Colonic mucosa (tissue), 4 donors: ENCODE results near the gene PHACTR3. TPM values are rescaled to one million over a fixed set of nuclear protein-coding genes. Genes with fewer than 3 reads are reported as not detected.

ENCODE experiments used
- DNase-seq: peaks from one replicate; pipeline ENCODE4 v3.0.0-alpha.2; 2020
- H3K27ac ChIP-seq: fragments of 200-600 bp; one replicate; pipeline ENCODE4 v1.8.0; 2021
- H3K27me3 ChIP-seq: fragments of 200-600 bp; one replicate; pipeline ENCODE4 v1.8.0; 2021
- H3K36me3 ChIP-seq: fragments of 200-600 bp; one replicate; pipeline ENCODE4 v1.8.0; 2021
- H3K4me1 ChIP-seq: fragments of 200-600 bp; one replicate; pipeline ENCODE4 v1.8.0; 2021; ENCODE audit warnings: mild to moderate bottlenecking
- H3K4me3 ChIP-seq: fragments of 200-600 bp; one replicate; pipeline ENCODE4 v1.8.0; 2021
- H3K9ac ChIP-seq, 2 donors: one replicate each; pipeline ENCODE4 v1.7.0; 2013; ENCODE audit warnings: control low read depth in 2 of 2, low read depth in 2 of 2, low read length in 2 of 2
- H3K9me3 ChIP-seq: fragments of 200-600 bp; one replicate; pipeline ENCODE4 v1.8.0; 2021
- intact Hi-C: fragments of 100-400 bp; cut with DNase I; formaldehyde crosslinking; loops from one replicate; pipeline ENCODE4 v1.14.1; 2022
- total RNA-seq, 2 donors: library from RNA; stranded (reverse); fragmentation: NEBNext Ultra II Directional in 1 of 2; extraction: Animal tissue kit (Norgen Biotek cat#: 25700) in 1 of 2; gene quantifications; one replicate each; pipeline ENCODE4 v1.2.1, GENCODE V29; 2021
- TF ChIP-seq, protein P1 (sequence below): fragments of 200-600 bp; IDR thresholded peaks from one replicate; pipeline ENCODE4 v1.8.0; 2022; ENCODE audit warnings: antibody characterized with exemption, mild to moderate bottlenecking
- donor health status: healthy.
- donor health status: DM: no; HTN: no; CAD: no.
- donor health status: DM: no; HTN: no; CAD: no.

PHACTR3 gene
- total RNA-seq, 2 donors from 2014 or later, result 0.44 to 0.53 TPM

DNA sequence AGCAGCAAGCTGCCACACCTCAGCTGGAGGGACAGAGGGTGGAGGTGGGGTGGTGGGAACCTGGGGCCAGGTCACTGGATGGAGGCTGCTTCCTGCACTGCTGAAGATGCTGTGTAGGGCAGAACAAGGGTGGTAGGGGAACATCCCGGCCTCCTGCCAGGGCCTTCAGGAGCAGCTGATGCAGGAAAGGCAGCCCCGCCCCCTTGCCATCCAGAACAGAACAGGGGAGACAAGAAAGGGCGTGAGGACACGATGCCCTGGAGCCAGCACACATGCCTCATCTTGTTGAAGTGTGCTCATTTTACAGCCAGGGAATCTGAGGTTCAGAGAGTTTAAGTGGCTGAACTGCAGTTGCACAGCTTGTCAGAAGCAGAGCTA lies 43.1 kb upstream of the PHACTR3 start:
- DNase-seq, result no peak
- no peak overlapping the region for H3K27ac ChIP-seq
- H3K9me3 ChIP-seq, result no peaks in the 10 kb centered on the region
- no peaks in the 10 kb centered on the region for H3K4me1 ChIP-seq
- H3K4me3 ChIP-seq, result no peak overlapping the region
- TF ChIP-seq, protein P1, sequence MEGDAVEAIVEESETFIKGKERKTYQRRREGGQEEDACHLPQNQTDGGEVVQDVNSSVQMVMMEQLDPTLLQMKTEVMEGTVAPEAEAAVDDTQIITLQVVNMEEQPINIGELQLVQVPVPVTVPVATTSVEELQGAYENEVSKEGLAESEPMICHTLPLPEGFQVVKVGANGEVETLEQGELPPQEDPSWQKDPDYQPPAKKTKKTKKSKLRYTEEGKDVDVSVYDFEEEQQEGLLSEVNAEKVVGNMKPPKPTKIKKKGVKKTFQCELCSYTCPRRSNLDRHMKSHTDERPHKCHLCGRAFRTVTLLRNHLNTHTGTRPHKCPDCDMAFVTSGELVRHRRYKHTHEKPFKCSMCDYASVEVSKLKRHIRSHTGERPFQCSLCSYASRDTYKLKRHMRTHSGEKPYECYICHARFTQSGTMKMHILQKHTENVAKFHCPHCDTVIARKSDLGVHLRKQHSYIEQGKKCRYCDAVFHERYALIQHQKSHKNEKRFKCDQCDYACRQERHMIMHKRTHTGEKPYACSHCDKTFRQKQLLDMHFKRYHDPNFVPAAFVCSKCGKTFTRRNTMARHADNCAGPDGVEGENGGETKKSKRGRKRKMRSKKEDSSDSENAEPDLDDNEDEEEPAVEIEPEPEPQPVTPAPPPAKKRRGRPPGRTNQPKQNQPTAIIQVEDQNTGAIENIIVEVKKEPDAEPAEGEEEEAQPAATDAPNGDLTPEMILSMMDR, result no peak
- H3K9ac ChIP-seq, result no peak overlapping the region
- intact Hi-C loops, result no loop called here
- H3K36me3 ChIP-seq, result no peaks in the 10 kb centered on the region
- no peaks in the 10 kb centered on the region for H3K27me3 ChIP-seq

- no peaks in the 10 kb centered on the region for H3K27me3 ChIP-seq
- H3K9me3 ChIP-seq, result no peaks in the 10 kb centered on the region
- intact Hi-C loops, result no loop called here
- H3K4me3 ChIP-seq, result no peak overlapping the region
- H3K4me1 ChIP-seq, result no peaks in the 10 kb centered on the region
- no peak overlapping the region for H3K27ac ChIP-seq
- no peak overlapping the region for H3K9ac ChIP-seq
- H3K36me3 ChIP-seq, result no peaks in the 10 kb centered on the region
- no peak for DNase-seq
- TF ChIP-seq, protein P1, result no peak
Measured at GRCh38 chr20:59561614-59562277, 42.6 kb upstream of the PHACTR3 start.

- H3K9me3 ChIP-seq, result no peaks in the 10 kb centered on the region
- no peak overlapping the region for H3K27ac ChIP-seq
- H3K4me1 ChIP-seq, result no peaks in the 10 kb centered on the region
- H3K9ac ChIP-seq, result no peak overlapping the region
- intact Hi-C loops, result no loop called here
- H3K4me3 ChIP-seq, result no peak overlapping the region
- TF ChIP-seq, protein P1, result no peak
- no peaks in the 10 kb centered on the region for H3K27me3 ChIP-seq
- H3K36me3 ChIP-seq, result no peaks in the 10 kb centered on the region
- no peak for DNase-seq
Measured at GRCh38 chr20:59564171-59564570, 40.2 kb upstream of the PHACTR3 start.

DNA sequence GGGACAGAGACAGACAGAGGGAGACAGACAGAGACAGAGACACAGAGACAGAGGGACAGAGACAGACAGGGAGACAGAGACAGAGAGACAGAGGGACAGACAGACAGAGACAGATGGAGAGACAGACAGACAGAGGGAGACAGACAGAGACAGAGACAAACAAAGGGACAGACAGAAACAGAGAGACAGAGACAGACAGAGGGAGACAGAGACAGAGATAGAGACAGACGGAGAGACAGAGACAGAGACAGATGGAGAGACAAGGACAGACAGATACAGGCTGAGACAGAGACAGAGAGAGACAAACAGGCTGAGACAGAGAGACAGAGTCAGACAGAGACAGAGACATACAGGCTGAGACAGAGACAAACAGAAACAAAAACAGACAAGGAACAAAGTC lies 39.4 kb upstream of the PHACTR3 start:
- Histone ChIP-seq H3K27ac (no peak overlapping the region), H3K27me3 (no peaks in the 10 kb centered on the region), H3K4me3 (no peak overlapping the region), H3K36me3 (no peaks in the 10 kb centered on the region), H3K9ac (no peak overlapping the region), H3K4me1 (no peaks in the 10 kb centered on the region), H3K9me3 (no peaks in the 10 kb centered on the region)
- intact Hi-C loops, result no loop called here
- TF ChIP-seq, protein P1, result no peak
- DNase-seq, result no peak

DNA sequence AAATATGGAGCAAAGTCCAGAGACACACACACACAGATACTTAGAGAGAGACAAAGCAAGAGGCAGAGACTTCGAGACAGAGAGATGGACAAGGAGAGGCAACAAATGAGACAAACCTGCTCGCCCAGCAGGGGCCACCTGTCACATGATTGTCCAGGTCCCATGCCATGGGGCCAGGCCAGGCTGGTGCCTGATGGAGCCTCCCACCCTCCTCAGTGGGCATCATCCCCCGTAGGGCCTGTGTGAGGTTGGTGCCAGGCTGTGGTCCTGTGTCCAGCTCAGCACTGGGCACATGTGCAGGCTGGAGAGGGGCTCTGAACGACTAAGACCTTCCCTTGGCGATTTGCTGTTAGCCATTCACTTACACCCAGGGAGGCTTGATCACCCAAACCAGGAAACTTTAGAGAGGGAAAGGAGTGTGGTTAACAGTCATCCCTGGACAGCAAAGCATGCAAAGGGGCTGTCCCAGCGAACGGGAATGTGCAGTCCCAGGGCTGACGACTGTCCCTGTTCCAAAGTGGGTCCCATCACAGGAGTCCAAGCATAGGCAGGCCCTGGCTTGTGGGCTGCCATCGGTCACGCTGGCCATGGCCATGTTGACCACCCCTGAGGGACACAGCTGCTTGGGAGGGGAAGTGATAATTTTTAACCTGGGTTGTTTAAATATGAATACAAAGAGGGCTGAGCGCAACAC lies 38.4 kb upstream of the PHACTR3 start:
- TF ChIP-seq, protein P1, result no peak
- intact Hi-C loops, result no loop called here
- no peak overlapping the region for H3K9ac ChIP-seq
- no peaks in the 10 kb centered on the region for H3K4me1 ChIP-seq
- H3K4me3 ChIP-seq, result no peak overlapping the region
- no peak for DNase-seq
- no peaks in the 10 kb centered on the region for H3K27me3 ChIP-seq
- H3K27ac ChIP-seq, result no peak overlapping the region
- no peaks in the 10 kb centered on the region for H3K9me3 ChIP-seq
- no peaks in the 10 kb centered on the region for H3K36me3 ChIP-seq
